GM06990 (cell line): ENCODE results near the gene NLRP5.
"Not testable (repeated sequence)": the region's sequence is repeated elsewhere in the genome, so short reads cannot be mapped to it uniquely, and the experiment has no call there.

ENCODE experiments used
- DNase-seq: peaks from one replicate; pipeline ENCODE4 v3.0.0-alpha.2; 2011; ENCODE audit not compliant: insufficient read length; ENCODE audit errors: extremely low read depth
- H3K27me3 ChIP-seq: replicated peaks from 2 replicates; pipeline ENCODE4 v1.6.0; 2011; ENCODE audit warnings: low read length; ENCODE audit not compliant: control insufficient read depth, insufficient read depth
- H3K36me3 ChIP-seq: 2 replicates; pipeline ENCODE4 v1.5.1; 2011; ENCODE audit warnings: low read length; ENCODE audit not compliant: control insufficient read depth, insufficient read depth
- H3K4me3 ChIP-seq: replicated peaks from 2 replicates; pipeline ENCODE4 v1.5.1; 2011; ENCODE audit warnings: low read depth, mild to moderate bottlenecking, control low read depth, low read length
- TF ChIP-seq, protein P1 (sequence below): IDR thresholded peaks from 2 replicates; pipeline ENCODE4 v1.5.1; 2011; ENCODE audit warnings: low read length, control low read depth, mild to moderate bottlenecking, inconsistent platforms; ENCODE audit not compliant: insufficient read depth, poor library complexity, severe bottlenecking

NLRP5 gene

DNA sequence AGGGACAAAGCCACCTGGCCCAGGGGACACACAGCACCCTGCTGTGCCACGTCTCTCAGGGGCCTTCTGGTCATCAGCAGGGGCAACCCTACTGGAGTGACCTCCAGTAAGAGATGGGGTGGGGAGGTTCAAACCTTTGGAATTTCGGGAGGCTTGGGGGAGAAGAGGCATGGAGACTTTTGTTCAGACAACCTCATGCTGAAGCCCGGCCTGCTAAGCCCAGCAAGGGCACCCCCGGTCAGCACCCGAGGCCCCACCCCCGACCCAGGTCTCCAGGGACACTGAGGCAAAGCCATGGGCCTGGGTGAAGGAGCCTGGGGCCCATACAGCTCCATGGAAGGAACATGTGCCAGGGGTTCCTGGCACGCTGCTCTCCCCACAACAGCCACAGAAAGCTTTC is 111.2 kb downstream of the NLRP5 start:
- Histone ChIP-seq H3K36me3 (peaks cover 26% of the 10 kb centered on the region), H3K27me3 (no peaks in the 10 kb centered on the region), H3K4me3 (no peak overlapping the region)
- DNase-seq = no peak
- TF ChIP-seq, protein P1, sequence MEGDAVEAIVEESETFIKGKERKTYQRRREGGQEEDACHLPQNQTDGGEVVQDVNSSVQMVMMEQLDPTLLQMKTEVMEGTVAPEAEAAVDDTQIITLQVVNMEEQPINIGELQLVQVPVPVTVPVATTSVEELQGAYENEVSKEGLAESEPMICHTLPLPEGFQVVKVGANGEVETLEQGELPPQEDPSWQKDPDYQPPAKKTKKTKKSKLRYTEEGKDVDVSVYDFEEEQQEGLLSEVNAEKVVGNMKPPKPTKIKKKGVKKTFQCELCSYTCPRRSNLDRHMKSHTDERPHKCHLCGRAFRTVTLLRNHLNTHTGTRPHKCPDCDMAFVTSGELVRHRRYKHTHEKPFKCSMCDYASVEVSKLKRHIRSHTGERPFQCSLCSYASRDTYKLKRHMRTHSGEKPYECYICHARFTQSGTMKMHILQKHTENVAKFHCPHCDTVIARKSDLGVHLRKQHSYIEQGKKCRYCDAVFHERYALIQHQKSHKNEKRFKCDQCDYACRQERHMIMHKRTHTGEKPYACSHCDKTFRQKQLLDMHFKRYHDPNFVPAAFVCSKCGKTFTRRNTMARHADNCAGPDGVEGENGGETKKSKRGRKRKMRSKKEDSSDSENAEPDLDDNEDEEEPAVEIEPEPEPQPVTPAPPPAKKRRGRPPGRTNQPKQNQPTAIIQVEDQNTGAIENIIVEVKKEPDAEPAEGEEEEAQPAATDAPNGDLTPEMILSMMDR = no peak

DNA sequence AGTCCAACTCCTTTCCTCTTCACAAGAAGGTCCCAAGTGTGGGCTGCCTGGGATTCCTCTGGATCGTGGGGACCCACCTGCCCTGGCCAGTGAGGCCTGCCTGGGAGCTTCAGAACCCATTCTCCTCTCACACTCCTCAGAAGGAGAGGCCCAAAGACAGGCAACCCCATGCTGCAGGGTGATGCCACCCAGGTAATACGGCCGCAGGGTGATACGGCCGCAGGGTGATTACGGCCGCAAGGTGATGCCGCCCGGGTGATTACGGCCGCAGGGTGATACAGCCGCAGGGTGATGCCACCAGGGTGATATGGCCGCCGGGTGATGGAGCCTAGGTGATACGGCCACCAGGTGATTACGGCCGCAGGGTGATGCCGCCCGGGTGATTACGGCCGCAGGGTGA is 111.7 kb downstream of the NLRP5 start:
- not testable (repeated sequence) for H3K27me3 ChIP-seq, H3K4me3 ChIP-seq, DNase-seq
- H3K36me3 ChIP-seq = peaks cover 30% of the 10 kb centered on the region

DNA sequence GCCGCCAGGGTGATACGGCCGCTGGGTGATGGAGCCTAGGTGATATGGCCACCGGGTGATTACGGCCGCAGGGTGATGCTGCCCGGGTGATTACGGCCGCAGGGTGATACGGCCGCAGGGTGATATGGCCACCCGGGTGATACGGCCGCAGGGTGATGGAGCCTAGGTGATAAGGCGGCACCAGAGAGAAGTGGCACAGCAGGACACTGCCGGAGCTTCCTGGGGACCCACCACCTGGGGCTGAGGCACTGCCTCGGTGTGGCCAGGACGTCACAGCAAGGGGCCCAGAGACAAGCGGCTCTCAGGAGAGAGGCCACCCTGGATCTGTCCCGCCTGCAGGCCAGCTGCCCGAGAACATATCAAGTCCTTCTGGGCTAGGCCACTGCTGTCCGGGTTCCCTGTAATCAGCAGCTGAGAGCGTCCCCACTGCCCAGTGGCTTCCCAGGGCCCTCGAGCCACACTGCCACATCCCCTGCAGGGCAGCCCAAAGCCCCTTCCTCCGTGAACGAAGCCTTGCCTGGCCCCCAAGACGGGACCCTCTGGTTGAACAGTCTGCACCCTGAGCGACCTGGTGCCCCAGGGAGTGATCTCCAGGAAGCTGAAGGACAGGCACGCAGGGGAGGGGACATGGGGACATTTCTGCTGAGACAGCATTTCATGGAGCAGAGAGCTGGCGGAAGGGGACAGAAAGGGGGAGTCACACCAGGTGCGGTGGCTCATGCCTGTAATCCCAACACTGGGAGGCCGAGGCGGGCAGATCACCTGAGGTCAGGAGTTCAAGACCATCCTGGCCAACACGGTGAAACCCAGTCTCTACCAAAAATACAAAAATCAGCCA is 112.4 kb downstream of the NLRP5 start:
- Histone ChIP-seq H3K4me3 (no peak overlapping the region), H3K27me3 (no peaks in the 10 kb centered on the region), H3K36me3 (peaks cover 31% of the 10 kb centered on the region)
- TF ChIP-seq, protein P1 = no peak
- no peak for DNase-seq

DNA sequence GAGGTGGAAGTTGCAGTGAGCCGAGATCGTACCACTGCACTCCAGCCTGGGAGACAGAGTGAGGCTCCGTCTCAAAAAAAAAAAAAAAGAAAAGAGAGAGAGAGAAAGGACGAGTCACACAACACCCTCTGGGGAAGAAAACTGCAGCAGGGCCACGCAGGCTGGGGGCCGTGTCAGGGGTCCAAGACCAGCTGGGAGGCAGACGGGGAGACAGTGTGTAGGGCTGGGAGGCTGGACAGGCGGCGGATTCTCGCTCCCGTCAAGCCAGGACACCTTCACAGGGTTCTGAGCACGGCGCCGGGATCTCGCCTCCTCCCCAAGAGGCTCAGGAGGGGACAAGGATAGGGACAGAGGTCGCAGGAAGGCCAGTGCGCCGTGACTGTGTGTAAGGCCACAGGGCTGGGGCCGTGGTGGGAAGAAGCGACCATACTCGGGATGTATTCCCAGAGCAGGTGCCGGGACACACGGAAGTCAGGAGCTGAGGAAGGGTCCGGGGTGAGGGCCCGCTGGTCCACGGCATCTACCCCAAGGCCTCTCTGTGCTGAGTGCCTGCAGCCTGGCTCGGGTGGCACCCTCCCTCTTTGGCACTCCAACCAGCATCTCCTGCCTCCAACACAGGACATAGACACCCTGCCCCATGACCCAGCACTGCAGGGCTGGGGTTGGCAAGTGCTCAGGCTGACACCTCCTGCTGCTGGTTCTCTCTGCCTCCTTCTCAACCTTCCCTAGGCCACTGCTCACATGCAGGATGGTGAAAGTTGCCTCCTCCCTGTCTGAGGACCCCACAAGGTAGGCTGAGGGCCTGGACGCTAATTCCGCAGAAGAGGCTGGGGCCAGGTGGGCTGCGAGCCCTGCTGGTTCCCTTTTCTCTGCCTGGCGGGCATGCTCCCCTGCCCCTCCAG is 113.3 kb downstream of the NLRP5 start:
- Histone ChIP-seq H3K4me3 (no peak overlapping the region), H3K27me3 (no peaks in the 10 kb centered on the region), H3K36me3 (peaks cover 31% of the 10 kb centered on the region)
- DNase-seq = no peak
- TF ChIP-seq, protein P1 = no peak

DNA sequence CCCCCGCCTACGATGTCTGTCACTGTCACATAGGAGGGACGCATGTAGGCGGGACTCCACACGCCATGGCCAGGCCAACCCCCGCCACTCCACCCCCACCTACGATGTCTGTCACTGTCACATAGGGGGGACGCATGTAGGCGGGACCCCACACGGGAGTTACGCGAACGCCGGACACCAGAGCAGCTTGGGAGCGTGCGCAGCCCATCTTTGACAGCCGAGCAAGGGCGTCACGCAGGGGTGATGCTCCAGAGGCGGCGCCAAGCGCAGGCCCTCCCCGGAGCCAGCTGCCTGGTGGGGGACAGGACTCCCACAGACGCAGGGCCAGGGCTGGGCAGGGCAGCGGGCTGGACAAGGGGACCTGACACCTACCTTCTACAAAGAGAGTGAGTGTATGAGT is 114.5 kb downstream of the NLRP5 start:
- no peak for DNase-seq
- H3K36me3 ChIP-seq = peaks cover 26% of the 10 kb centered on the region
- no peaks in the 10 kb centered on the region for H3K27me3 ChIP-seq
- no peak overlapping the region for H3K4me3 ChIP-seq
- TF ChIP-seq, protein P1 = no peak
